Stomach smooth muscle (tissue), 2 donors: ENCODE results near the gene SMYD3.

Experiments
- H3K27ac ChIP-seq: one replicate; pipeline ENCODE4 v1.7.0; 2013; ENCODE audit warnings: mild to moderate bottlenecking, low read length, inconsistent platforms
- H3K27me3 ChIP-seq, 2 donors: one replicate each; pipeline ENCODE4 v1.7.0; 2013; ENCODE audit warnings: low read length in 2 of 2; ENCODE audit not compliant: insufficient read depth in 2 of 2, control insufficient read depth in 1 of 2
- H3K36me3 ChIP-seq, 2 donors: one replicate each; pipeline ENCODE4 v1.7.0; 2013; ENCODE audit warnings: low read length in 2 of 2; ENCODE audit not compliant: control insufficient read depth in 2 of 2, insufficient read depth in 2 of 2
- H3K4me1 ChIP-seq: one replicate; pipeline ENCODE4 v1.7.0; 2013; ENCODE audit warnings: low read length; ENCODE audit not compliant: control insufficient read depth, insufficient read depth
- H3K4me3 ChIP-seq, 2 donors: one replicate each; pipeline ENCODE4 v1.7.0; 2013; ENCODE audit warnings: low read length in 2 of 2
- H3K9ac ChIP-seq, 2 donors: one replicate each; pipeline ENCODE4 v1.7.0; 2013; ENCODE audit warnings: low read length in 2 of 2, mild to moderate bottlenecking in 1 of 2
- H3K9me3 ChIP-seq, 2 donors: one replicate each; pipeline ENCODE4 v1.7.0; 2013; ENCODE audit warnings: low read length in 2 of 2; ENCODE audit not compliant: control insufficient read depth in 2 of 2
- donor health status: healthy.
- donor health status: Pancreatic carcinoma.

The SMYD3 gene

GRCh38 chr1:246437961-246438360 is 69.1 kb downstream of the SMYD3 start:
- Histone ChIP-seq H3K9me3 (no peaks in the 10 kb centered on the region), H3K27ac (no peak overlapping the region), H3K4me3 (no peak overlapping the region), H3K4me1 (no peaks in the 10 kb centered on the region), H3K9ac (no peak overlapping the region), H3K36me3 (no peaks in the 10 kb centered on the region), H3K27me3 (no peaks in the 10 kb centered on the region)

GRCh38 chr1:246435421-246436041 is 71.5 kb downstream of the SMYD3 start:
- no peak overlapping the region for H3K4me3 ChIP-seq
- no peaks in the 10 kb centered on the region for H3K27me3 ChIP-seq
- no peaks in the 10 kb centered on the region for H3K4me1 ChIP-seq
- H3K36me3 ChIP-seq = no peaks in the 10 kb centered on the region
- H3K27ac ChIP-seq = no peak overlapping the region
- no peak overlapping the region for H3K9ac ChIP-seq
- H3K9me3 ChIP-seq = no peaks in the 10 kb centered on the region

- H3K4me3 ChIP-seq = no peak overlapping the region
- H3K27me3 ChIP-seq = no peaks in the 10 kb centered on the region
- no peak overlapping the region for H3K9ac ChIP-seq
- no peaks in the 10 kb centered on the region for H3K36me3 ChIP-seq
- no peaks in the 10 kb centered on the region for H3K4me1 ChIP-seq
- H3K9me3 ChIP-seq = no peaks in the 10 kb centered on the region
- no peak overlapping the region for H3K27ac ChIP-seq
Observed at GRCh38 chr1:246434335-246434734, 72.7 kb downstream of the SMYD3 start.

GRCh38 chr1:246428542-246429308 is 78.4 kb downstream of the SMYD3 start:
- H3K27me3 ChIP-seq = no peaks in the 10 kb centered on the region
- H3K36me3 ChIP-seq = no peaks in the 10 kb centered on the region
- H3K9ac ChIP-seq = no peak overlapping the region
- H3K9me3 ChIP-seq = no peaks in the 10 kb centered on the region
- no peak overlapping the region for H3K4me3 ChIP-seq
- H3K27ac ChIP-seq = no peak overlapping the region
- H3K4me1 ChIP-seq = no peaks in the 10 kb centered on the region

GRCh38 chr1:246427611-246428010 is 79.5 kb downstream of the SMYD3 start:
- H3K4me1 ChIP-seq = no peaks in the 10 kb centered on the region
- H3K27me3 ChIP-seq = no peaks in the 10 kb centered on the region
- no peaks in the 10 kb centered on the region for H3K36me3 ChIP-seq
- no peak overlapping the region for H3K27ac ChIP-seq
- H3K4me3 ChIP-seq = no peak overlapping the region
- H3K9me3 ChIP-seq = no peaks in the 10 kb centered on the region
- H3K9ac ChIP-seq = no peak overlapping the region

GRCh38 chr1:246425895-246426294 is 81.2 kb downstream of the SMYD3 start:
- Histone ChIP-seq H3K4me3 (no peak overlapping the region), H3K9ac (no peak overlapping the region), H3K4me1 (no peaks in the 10 kb centered on the region), H3K9me3 (no peaks in the 10 kb centered on the region), H3K27ac (no peak overlapping the region), H3K36me3 (no peaks in the 10 kb centered on the region), H3K27me3 (no peaks in the 10 kb centered on the region)

- H3K27me3 ChIP-seq = no peaks in the 10 kb centered on the region
Observed at GRCh38 chr1:246425139-246425794, 81.8 kb downstream of the SMYD3 start.

GRCh38 chr1:246420300-246420699 is 86.8 kb downstream of the SMYD3 start:
- no peak overlapping the region for H3K4me3 ChIP-seq
- no peaks in the 10 kb centered on the region for H3K27me3 ChIP-seq
- no peak overlapping the region for H3K27ac ChIP-seq
- no peak overlapping the region for H3K9ac ChIP-seq
- H3K9me3 ChIP-seq = no peaks in the 10 kb centered on the region
- H3K4me1 ChIP-seq = no peaks in the 10 kb centered on the region
- H3K36me3 ChIP-seq = no peaks in the 10 kb centered on the region

More at GRCh38 chr1:246425139-246425794, 81.8 kb downstream of the SMYD3 start:
- H3K9me3 ChIP-seq = no peaks in the 10 kb centered on the region
- no peak overlapping the region for H3K4me3 ChIP-seq
- H3K9ac ChIP-seq = no peak overlapping the region
- H3K4me1 ChIP-seq = no peaks in the 10 kb centered on the region
- no peak overlapping the region for H3K27ac ChIP-seq
- no peaks in the 10 kb centered on the region for H3K36me3 ChIP-seq

- Histone ChIP-seq H3K9me3 (no peaks in the 10 kb centered on the region), H3K36me3 (no peaks in the 10 kb centered on the region), H3K27ac (no peak overlapping the region), H3K9ac (no peak overlapping the region), H3K4me1 (no peaks in the 10 kb centered on the region), H3K27me3 (no peaks in the 10 kb centered on the region), H3K4me3 (no peak overlapping the region)
Observed at GRCh38 chr1:246418565-246419312, 88.3 kb downstream of the SMYD3 start.

- H3K9ac ChIP-seq = no peak overlapping the region
- no peaks in the 10 kb centered on the region for H3K4me1 ChIP-seq
- no peak overlapping the region for H3K27ac ChIP-seq
- H3K27me3 ChIP-seq = no peaks in the 10 kb centered on the region
- H3K36me3 ChIP-seq = no peaks in the 10 kb centered on the region
- no peak overlapping the region for H3K4me3 ChIP-seq
- no peaks in the 10 kb centered on the region for H3K9me3 ChIP-seq
Observed at GRCh38 chr1:246417813-246418564, 89.1 kb downstream of the SMYD3 start.
